CD4-positive, alpha-beta T cell treated with Interleukin-12 subunit alpha and Interleukin-12 subunit beta, for 1 hour (primary cell): ENCODE data around the gene NMBR.
"Not testable (repeated sequence)": the region's sequence is repeated elsewhere in the genome, so short reads cannot be mapped to it uniquely, and the experiment has no call there.

Source experiments
- DNase-seq: peaks from one replicate; pipeline ENCODE4 v3.0.0-alpha.2; 2020

Gene NMBR

DNA sequence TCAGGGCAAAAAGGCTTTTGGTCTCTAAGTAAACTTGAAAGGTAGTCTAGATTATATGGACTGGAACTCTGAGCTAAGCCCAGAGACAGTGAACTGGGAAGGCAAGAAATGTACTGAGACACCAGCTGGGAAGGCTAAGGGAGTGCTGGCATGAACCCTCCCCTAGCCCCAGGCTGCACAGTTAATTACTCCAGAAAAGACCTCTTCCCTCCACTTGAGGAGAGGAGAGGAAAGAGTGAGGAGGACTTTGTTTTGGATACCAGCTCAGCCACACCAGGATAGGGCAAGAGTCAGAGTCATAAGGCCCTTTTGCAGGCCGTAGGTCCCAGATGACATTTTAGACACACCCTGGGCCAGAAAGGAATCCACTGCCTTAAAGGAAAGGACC, 98.3 kb downstream of the NMBR start:
- DNase-seq, result no peak

DNA sequence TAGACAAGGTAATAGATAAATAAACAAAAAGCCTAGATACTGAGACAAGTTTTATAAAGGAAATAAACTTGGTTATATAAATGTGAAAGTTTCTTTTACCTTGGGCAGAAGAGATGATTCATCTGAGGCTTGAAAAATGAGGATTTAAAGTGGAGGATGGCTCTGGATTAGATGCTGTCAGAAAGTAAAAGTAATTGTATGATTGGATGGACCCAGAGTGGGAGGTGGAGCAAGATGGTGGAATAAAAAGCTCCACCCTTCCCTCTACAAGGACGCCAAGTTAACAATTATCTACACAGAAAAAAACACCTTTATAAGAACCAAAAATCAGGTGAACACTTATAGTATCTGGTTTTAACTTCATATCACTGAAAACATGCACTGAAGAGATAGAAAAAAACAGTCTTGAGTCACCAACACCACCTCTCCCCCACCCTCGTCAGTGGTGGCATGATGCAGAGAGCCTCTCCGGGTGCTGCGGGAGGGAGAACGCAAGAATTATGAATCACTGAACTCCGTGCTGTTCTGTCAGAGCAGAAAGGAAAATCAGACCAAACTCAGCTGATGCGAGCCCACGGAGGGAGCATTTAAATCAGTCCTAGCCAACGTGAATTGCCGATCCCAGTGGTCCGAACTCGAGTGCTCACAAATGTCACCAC, 98.9 kb downstream of the NMBR start:
- no peak for DNase-seq

DNA sequence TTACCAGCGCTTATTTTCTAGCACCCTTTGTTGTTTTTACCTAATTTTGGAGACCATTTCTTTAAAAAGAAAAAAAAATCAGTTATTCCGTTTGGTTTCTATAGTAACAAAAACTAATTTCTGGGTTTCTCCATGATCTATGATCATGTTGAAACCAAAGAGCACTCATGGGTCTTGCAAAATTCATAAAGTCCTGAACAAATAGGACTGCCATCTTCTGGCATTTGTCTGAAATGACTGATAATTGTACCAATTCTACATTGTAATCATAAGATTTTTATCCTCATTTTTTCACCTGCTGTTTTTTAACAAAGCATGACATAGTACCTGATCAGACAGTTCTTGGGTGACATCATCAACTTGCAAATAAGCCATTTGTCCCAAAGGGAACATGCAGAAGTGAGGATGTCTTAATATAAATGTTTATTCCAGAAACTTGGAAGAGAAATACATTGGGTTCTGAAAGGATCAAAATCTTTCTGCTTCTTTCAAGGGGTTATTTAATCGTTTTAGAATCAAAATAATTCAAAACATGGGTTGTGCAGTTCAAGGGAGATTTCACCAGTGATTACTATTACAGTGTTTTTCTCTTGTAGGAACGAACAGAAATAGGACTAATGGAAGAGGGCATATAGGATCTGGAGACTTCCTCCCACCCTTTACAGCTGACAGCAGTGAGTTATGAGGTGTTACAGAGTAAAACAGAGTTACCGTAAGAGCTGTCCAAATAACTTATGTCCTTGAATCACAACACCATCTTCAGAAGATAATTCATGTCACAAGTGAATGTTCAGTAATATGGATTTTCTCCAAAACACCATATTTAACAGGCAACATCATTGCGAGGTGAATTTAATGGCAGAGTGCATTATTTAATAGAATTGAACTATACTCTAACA, 101.3 kb downstream of the NMBR start:
- DNase-seq, result no peak

DNA sequence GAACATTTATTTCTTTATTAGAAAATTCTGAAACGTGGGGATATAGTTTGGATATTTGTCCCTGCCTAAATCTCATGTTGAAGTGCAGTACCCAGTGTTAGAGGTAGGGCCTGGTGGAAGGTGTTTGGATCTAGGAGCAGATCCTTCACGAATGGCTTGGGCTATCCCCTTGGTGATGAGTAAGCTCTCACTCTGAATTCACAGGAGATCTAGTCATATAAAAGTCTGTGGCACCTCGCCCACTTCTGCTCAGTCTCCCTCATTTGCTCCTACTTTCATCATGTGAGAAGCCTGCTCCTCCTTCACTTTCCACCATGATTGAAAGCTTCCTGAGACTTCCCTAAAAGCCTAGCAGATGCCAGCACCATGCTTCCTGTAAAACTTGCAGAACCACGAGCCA, 111.0 kb downstream of the NMBR start:
- no peak for DNase-seq

DNA sequence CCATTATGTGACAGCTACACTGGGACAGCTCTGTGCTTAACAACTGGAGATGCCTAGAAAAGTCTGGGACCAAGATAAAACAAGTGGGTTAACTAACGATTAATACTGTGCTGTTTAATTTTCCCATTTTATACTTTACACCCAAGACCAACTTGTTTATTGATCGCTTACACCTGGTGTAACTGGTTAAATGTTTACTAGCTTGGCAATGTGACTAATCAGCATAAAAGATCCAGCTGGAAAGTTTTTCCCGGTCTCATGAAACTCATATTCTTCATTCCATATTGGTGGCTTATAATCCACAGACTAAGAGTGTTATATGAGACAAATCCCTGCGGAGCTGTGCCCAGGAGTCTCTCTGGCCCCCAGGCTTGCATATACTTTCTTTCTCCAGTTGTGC, 115.9 kb downstream of the NMBR start:
- DNase-seq, result no peak

DNA sequence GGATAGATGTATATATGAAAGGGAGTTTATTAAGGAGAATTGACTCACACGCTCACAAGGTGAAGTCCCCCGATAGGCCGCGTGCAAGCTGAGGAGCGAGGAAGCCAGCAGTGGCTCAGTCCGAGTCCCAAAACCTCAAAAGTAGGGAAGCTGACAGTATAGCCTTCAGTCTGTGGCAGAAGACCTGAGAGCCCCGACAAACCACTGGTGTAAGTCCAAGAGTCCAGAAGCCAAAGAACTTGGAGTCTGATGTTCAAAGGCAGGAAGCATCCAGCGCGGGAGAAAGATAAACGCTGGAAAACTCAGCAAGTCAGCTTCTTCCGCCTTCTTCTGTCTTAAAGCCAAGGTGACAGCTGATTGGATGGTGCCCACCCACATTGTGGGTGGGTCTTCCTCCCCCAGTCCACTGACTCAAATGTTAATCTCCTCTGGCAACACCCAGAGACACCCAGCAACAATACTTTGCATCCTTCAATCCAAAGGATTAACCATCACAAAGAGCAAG, 116.8 kb downstream of the NMBR start:
- DNase-seq, result no peak

DNA sequence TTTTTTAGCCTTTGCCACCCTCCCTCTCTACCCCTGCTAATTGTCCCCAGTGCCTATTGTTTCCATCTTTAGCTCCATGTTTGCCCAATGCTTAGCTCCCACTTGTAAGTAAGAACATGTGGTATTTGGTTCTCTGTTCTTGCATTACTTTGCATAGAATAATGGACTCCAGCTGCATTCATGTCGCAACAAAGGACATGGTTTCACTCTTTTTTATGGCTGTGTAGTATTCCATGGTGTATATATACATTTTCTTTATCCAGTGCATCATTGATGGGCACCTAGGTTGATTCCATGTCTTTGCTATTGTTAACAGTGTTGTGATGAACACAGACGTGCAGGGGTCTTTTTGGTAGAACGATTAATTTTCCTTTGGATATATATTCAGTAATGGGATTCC, 118.4 kb downstream of the NMBR start:
- DNase-seq, result no peak

DNA sequence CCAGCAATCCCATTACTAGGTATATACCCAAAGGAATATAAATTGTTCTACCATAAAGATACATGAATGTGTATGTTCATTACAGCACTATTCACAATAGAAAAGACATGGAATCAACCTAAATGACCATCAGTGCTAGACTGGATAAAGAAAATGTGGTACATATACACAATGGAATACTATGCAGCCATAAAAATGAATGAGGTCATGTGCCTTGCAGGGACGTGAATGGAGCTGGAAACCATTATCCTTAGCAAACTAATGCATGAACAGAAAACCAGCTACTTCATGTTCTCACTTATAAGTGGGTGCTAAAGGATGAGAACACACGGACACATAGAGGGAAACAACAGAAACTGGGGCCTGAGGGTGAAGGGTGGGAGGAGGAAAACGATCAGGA, 119.1 kb downstream of the NMBR start:
- not testable (repeated sequence) for DNase-seq

DNA sequence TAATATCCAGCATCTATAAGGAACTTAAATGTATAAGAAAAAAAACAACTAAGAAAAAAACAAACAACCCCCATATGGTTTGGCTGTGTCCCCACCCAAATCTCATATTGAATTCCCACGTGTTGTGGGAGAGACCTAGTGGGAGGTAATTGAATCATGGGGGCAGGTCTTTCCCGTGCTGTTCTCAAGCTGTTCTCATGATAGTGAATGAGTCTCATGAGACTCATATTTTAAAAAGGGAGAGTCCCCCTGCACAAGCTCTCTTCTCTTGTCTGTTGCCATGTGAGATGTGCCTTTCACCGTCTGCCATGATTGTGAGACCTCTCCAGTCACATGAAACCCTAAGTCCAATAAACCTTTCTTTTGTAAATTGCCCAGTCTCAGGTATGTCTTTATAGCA, 119.8 kb downstream of the NMBR start:
- no peak for DNase-seq

DNA sequence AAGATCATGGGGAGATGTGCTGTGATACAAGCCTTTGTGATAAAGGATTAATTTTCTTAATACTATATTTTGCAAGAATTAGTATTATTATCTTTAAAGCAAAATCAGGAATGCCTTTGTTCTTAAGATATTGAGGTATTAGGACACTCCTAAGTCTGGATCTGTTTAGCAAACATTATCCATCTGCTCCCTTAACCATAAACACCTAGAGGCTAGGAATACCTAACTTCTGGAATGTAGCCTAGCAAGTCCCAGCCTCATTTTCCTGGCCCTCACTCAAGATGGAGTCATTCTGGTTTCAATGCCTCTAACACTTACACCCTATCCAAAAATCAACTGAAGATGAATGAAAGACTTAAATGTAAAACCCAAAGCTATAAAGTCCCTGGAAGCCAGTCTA, 120.5 kb downstream of the NMBR start:
- DNase-seq, result no peak
